HG03565 (cell line): ENCODE data around the gene AGBL1.

Source experiments
- ATAC-seq: cut with Tn5 transposase; IDR thresholded peaks from one replicate; pipeline ENCODE4 v1.9.1; 2021; ENCODE audit warnings: mild to moderate bottlenecking, moderate library complexity; ENCODE audit not compliant: unreplicated experiment

AGBL1 gene

GRCh38 chr15:86571873-86572272, 492.2 kb downstream of the AGBL1 start:
- no peak for ATAC-seq

GRCh38 chr15:86572368-86572841, 492.7 kb downstream of the AGBL1 start:
- ATAC-seq, result no peak

GRCh38 chr15:86573476-86573875, 493.8 kb downstream of the AGBL1 start:
- ATAC-seq, result no peak

- no peak for ATAC-seq
Measured at GRCh38 chr15:86588413-86588812, 508.7 kb downstream of the AGBL1 start.

- no peak for ATAC-seq
Measured at GRCh38 chr15:86590461-86590860, 510.8 kb downstream of the AGBL1 start.

DNA sequence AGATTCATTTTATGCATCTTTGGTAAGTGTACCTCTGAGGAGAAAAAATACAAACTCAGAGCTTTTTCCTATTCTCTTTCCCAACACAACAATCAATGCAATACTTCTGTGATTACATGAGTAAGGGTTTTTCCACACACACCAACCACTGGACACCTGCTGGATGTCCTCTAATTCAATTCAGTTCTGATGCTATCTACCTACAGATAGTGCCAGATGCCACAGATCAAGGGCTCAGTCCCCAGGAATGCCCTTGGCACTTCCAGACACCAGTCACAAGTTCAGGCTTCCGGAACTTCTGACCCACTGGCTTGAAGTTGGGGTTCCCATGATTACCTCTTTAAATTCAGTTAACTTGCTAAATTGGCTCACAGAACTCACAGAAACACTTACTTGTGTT, 511.5 kb downstream of the AGBL1 start:
- no peak for ATAC-seq

GRCh38 chr15:86591994-86592735, 512.5 kb downstream of the AGBL1 start:
- no peak for ATAC-seq

GRCh38 chr15:86595741-86596140, 516.1 kb downstream of the AGBL1 start:
- no peak for ATAC-seq

DNA sequence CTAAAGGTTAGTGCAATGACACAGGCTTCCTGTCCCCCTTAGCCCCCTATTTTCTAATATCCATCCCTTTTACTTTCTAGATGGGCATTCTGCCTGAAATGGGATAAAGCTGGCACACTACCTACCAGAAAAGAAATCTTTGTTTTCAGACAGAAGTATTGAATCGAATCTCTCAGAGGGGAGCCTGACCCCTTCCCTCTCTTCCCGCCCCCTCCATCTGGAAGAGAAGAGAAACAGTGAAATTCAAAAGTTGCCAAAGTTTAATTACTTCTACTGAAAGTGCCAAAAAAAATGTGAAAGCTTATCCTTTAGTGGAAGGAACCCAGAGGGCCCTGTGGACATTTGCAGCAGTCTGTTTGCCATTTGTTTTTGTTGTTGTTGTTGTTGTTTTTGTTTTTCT, 523.8 kb downstream of the AGBL1 start:
- no peak for ATAC-seq

- ATAC-seq, result no peak
Measured at GRCh38 chr15:86608461-86609205, 529.0 kb downstream of the AGBL1 start.

DNA sequence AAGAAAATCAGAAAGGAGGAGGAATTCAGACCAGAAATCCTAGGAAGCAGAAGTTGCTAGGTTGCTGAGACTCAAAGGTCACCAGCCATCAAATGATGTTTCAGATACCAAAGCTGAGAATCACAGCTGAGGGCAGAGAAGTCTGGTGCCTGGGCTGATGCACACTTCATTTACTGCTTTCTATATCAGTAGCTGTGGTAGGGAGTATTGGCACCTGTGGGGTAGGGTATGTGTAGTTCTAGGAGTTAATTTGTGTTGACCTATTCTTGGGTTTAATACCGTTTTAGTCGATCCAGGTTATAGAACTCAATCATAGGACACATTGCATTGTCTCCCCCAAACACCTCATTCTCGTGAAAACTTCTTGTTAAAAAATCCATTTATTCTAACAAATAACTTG, 529.6 kb downstream of the AGBL1 start:
- ATAC-seq, result no peak

DNA sequence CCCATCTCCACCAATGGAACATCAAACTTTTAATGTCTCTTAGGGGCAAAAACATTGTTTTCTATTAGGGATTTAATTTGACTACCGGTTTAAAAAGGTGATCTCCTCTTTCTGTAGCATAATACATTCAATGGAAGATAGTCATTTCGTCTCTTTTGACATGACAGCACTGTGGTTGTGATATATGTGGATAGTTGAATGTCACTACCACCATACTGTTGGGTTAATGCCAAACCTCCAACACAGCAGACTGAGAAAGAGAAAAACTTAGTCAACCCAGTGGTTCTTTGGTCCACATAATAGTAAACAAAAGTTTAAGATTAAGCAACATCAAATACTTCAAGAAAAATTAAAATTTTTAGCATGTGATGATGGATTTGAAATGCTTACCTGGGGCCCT, 530.4 kb downstream of the AGBL1 start:
- ATAC-seq, result no peak

- no peak for ATAC-seq
Measured at GRCh38 chr15:86611417-86612040, 531.9 kb downstream of the AGBL1 start.

- no peak for ATAC-seq
Measured at GRCh38 chr15:86615411-86615810, 535.7 kb downstream of the AGBL1 start.

- no peak for ATAC-seq
Measured at GRCh38 chr15:86615816-86616215, 536.1 kb downstream of the AGBL1 start.

DNA sequence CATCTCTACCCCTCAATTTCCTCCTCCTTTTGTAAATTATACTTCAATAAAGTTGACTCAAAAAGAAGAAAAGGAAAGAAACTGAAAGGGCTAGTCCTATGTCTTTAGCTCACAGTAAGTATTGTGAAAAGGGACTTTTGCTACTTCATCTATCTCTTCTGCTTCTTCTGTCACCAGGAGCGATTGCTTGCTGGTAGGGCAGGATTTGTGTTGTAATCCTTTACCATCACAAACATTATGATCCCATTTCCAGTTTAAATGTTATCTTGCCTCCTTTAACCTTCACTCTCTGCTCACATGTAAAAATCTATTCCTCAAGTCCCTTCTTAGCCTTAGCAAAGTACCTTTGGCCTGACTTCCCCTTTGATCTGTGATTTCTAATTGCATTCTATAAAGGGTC, 537.1 kb downstream of the AGBL1 start:
- no peak for ATAC-seq

GRCh38 chr15:86620157-86620556, 540.5 kb downstream of the AGBL1 start:
- ATAC-seq, result no peak

DNA sequence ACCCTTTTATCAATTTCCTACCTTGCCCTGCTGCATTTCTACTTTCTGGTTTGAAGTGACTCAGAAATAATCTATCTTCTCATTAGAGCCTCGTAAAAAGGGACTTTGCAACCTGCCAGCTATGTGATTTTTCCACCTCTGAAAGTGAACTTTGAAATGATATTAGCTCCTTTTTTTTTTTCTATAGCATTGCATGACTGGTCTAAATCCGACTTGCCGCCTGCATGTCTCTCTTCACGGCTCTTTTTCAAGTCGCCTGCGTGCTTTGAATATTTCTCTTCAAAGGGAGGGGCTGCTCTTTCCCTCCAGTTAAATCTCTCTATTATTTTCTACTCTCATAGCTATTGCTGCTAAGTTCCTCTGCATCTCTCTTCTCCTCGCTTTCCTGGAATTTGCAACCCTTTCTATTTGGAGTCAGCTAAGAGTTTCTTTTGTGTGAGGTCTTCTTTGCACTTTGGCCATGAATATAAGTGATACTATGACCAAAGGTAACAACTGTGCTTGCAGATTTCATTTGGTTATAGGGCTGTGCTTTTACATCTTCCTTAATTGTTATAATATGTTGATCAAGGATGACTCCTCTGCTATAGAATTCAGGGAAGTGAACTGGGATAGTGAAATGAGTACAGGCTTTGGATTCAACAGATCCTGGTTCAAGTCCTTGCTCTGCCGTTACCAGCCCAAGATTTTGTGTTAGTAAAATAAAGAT, 541.1 kb downstream of the AGBL1 start:
- ATAC-seq, result no peak

- no peak for ATAC-seq
Measured at GRCh38 chr15:86623236-86623635, 543.6 kb downstream of the AGBL1 start.

DNA sequence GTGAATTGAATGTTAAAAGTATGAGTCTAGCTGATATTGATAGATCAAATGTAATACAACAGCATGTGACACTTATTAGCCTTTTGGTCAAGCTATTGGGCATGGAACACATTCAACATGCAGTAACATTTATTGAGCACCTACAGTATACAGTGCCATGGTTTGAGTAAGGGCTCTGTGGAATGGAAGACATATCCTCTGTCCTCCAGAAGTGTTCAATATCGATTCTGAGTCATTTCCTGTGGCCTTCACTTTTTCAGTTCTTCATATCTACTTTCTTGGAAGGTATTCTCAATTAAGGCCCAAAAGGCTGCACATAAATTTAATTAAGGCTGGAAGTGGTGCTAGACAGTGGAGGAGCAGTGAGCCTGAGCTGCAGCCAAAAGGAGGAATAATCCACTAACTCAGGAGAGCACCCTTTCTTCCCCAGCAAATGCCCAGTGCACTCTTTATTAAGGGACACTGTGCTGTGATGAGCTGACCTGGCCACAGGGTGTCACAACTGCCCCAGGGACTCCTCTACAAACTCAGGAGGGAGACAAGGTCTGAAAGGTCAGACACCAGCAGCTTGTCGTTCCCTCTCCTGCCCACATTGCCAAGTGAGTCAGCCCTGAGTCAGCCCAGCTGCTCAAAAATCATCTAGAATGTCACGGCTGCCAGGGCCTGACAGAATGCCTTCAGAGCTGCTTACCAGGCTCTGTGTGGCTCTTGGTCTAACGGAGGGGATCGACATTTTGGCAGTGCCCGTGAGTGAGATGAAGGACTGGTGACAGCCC, 544.8 kb downstream of the AGBL1 start:
- peak; percentile 70 for ATAC-seq
